Osteoblast (primary cell): ENCODE results near the gene PIK3R5. TPM values are rescaled to one million over a fixed set of nuclear protein-coding genes. Genes with fewer than 3 reads are reported as not detected.
A peak's percentile ranks its signal among the peaks of the same experiment; 100 is the strongest.
"Not testable (repeated sequence)": the region's sequence is repeated elsewhere in the genome, so short reads cannot be mapped to it uniquely, and the experiment has no call there.

Experiments
- DNase-seq: peaks from one replicate; pipeline ENCODE4 v3.0.0; 2011; ENCODE audit warnings: low spot score, mixed read lengths; ENCODE audit not compliant: insufficient read length; ENCODE audit errors: missing footprints
- H2AFZ ChIP-seq: 2 replicates; pipeline ENCODE4 v1.6.0; 2011; ENCODE audit warnings: mild to moderate bottlenecking, low read length
- H3K27ac ChIP-seq: 2 replicates; pipeline ENCODE4 v1.5.1; 2011; ENCODE audit warnings: mild to moderate bottlenecking, low read depth, low read length, moderate library complexity
- H3K27me3 ChIP-seq: 2 replicates; pipeline ENCODE4 v1.6.0; 2012; ENCODE audit warnings: mild to moderate bottlenecking, control low read depth, inconsistent platforms, low read length, moderate library complexity; ENCODE audit not compliant: insufficient read depth
- H3K36me3 ChIP-seq: 2 replicates; pipeline ENCODE4 v1.5.1; 2011; ENCODE audit warnings: mild to moderate bottlenecking, low read length, control low read depth, moderate library complexity; ENCODE audit not compliant: insufficient read depth
- H3K4me1 ChIP-seq: 2 replicates; pipeline ENCODE4 v1.5.1; 2011; ENCODE audit warnings: mild to moderate bottlenecking, low read length, control low read depth, moderate library complexity; ENCODE audit not compliant: insufficient read depth
- H3K4me2 ChIP-seq: 2 replicates; pipeline ENCODE4 v1.6.0; 2011; ENCODE audit warnings: mild to moderate bottlenecking, low read length; ENCODE audit not compliant: insufficient read depth
- H3K4me3 ChIP-seq: fragments of 200-600 bp; sonication (generic); 3 replicates; pipeline ENCODE4 v1.5.1; 2012; ENCODE audit warnings: mild to moderate bottlenecking, low read length, inconsistent platforms; ENCODE audit not compliant: insufficient read depth
- H3K79me2 ChIP-seq: 2 replicates; pipeline ENCODE4 v1.6.0; 2012; ENCODE audit warnings: mild to moderate bottlenecking, low read length, control low read depth, inconsistent platforms; ENCODE audit not compliant: insufficient read depth
- H3K9me3 ChIP-seq: 2 replicates; pipeline ENCODE4 v1.5.1; 2011; ENCODE audit warnings: low read depth, low read length, control low read depth
- H4K20me1 ChIP-seq: 2 replicates; pipeline ENCODE4 v1.6.0; 2012; ENCODE audit warnings: mild to moderate bottlenecking, low read length, control low read depth; ENCODE audit not compliant: insufficient read depth
- total RNA-seq: library from RNA; depleted of rRNA; stranded (reverse); fragments of >200 nt; gene quantifications from 2 replicates; pipeline ENCODE4 v1.2.3, GENCODE V29; 2012
- TF ChIP-seq, protein P1 (sequence below): IDR thresholded peaks from 2 replicates; pipeline ENCODE4 v1.5.1; 2011; ENCODE audit warnings: mild to moderate bottlenecking, low read depth, low read length, moderate library complexity; ENCODE audit errors: extremely low read depth

PIK3R5 gene
- total RNA-seq, 1 donor, result 0.36 TPM

DNA sequence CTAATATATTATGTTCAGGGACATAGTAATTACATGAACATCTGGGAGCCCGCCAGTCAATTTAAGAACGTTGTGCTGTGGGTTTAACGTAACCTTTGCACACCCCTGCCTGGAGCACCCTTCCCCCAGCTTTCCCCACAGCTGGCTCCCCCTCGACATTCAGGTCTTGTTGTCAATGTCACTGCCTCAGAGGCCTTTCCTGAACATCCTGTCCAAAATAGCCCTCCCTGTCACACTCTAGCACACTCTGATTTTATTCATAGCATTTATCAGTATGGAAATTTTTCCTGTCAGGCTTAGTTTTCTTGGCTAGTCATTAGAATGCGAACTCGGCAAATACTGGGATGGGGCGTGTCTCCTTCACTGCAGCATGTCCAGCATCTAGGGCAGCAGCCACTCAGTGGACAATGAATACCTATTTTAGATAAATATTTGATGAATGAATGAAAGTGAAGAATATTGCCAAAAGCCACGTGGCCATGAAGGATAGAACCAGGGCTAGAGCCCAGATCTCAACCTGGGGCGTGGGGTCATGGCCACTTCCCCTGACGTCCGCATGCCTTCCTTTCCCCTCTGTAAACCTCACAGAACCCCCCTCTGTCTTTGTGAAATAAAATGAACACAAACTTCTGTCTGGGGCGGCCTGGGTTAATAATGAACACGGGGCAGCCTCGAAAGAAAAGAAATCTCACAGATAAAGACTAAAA, 108.5 kb downstream of the PIK3R5 start:
- TF ChIP-seq, protein P1, sequence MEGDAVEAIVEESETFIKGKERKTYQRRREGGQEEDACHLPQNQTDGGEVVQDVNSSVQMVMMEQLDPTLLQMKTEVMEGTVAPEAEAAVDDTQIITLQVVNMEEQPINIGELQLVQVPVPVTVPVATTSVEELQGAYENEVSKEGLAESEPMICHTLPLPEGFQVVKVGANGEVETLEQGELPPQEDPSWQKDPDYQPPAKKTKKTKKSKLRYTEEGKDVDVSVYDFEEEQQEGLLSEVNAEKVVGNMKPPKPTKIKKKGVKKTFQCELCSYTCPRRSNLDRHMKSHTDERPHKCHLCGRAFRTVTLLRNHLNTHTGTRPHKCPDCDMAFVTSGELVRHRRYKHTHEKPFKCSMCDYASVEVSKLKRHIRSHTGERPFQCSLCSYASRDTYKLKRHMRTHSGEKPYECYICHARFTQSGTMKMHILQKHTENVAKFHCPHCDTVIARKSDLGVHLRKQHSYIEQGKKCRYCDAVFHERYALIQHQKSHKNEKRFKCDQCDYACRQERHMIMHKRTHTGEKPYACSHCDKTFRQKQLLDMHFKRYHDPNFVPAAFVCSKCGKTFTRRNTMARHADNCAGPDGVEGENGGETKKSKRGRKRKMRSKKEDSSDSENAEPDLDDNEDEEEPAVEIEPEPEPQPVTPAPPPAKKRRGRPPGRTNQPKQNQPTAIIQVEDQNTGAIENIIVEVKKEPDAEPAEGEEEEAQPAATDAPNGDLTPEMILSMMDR, result no peak
- Histone ChIP-seq H3K27ac (peak overlapping the region; percentile 82), H3K4me2 (no peak overlapping the region), H3K4me3 (no peak overlapping the region), H4K20me1 (no peaks in the 10 kb centered on the region), H3K4me1 (peaks cover 40% of the 10 kb centered on the region), H3K27me3 (no peaks in the 10 kb centered on the region), H3K9me3 (no peaks in the 10 kb centered on the region), H2AFZ (no peak overlapping the region), H3K36me3 (no peaks in the 10 kb centered on the region), H3K79me2 (no peaks in the 10 kb centered on the region)
- no peak for DNase-seq

DNA sequence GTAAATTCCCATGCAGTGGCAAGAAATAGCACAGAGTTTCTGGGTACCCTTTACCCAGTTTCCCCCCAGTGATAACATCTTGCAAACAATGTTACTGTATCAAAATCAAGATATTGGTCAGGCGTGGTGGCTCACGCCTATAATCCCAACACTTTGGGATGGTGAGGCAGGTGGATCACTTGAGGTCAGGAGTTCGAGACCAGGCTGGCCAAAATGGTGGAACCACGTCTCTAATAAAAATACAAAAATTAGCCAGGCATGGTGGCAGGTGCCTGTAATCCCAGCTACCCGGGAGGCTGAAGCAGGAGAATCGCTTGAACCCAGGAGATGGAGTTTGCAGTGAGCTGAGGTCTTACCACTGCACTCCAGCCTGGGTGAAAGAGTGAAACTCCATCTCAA, 109.3 kb downstream of the PIK3R5 start:
- DNase-seq, H2AFZ ChIP-seq, H3K9me3 ChIP-seq, H3K4me3 ChIP-seq, H3K36me3 ChIP-seq, H3K27ac ChIP-seq, H3K79me2 ChIP-seq, H4K20me1 ChIP-seq, H3K27me3 ChIP-seq: not testable (repeated sequence)
- H3K4me1 ChIP-seq, result peaks cover 40% of the 10 kb centered on the region
- peak overlapping the region; percentile 67 for H3K4me2 ChIP-seq

- DNase-seq, result no peak
- peak overlapping the region; percentile 67 for H3K4me2 ChIP-seq
- H3K27me3 ChIP-seq, result no peaks in the 10 kb centered on the region
- no peaks in the 10 kb centered on the region for H3K9me3 ChIP-seq
- peak overlapping the region; percentile 36 for H3K4me3 ChIP-seq
- no peaks in the 10 kb centered on the region for H3K36me3 ChIP-seq
- H4K20me1 ChIP-seq, result no peaks in the 10 kb centered on the region
- peaks cover 40% of the 10 kb centered on the region for H3K4me1 ChIP-seq
- H2AFZ ChIP-seq, result no peak overlapping the region
- H3K27ac ChIP-seq, result no peak overlapping the region
- no peaks in the 10 kb centered on the region for H3K79me2 ChIP-seq
- TF ChIP-seq, protein P1, result no peak
Measured at GRCh38 chr17:8855477-8856204, 109.9 kb downstream of the PIK3R5 start.

GRCh38 chr17:8851600-8851999, 113.9 kb downstream of the PIK3R5 start:
- Histone ChIP-seq H3K79me2 (no peaks in the 10 kb centered on the region), H3K9me3 (no peaks in the 10 kb centered on the region), H3K36me3 (no peaks in the 10 kb centered on the region), H4K20me1 (no peaks in the 10 kb centered on the region), H3K27me3 (no peaks in the 10 kb centered on the region), H3K4me1 (peaks cover 6% of the 10 kb centered on the region), H2AFZ (no peak overlapping the region), H3K27ac (no peak overlapping the region), H3K4me3 (no peak overlapping the region), H3K4me2 (no peak overlapping the region)
- TF ChIP-seq, protein P1, result no peak
- no peak for DNase-seq
